GM12878 (cell line): Measurements from ENCODE around the gene NLN. TPM values are rescaled to one million over a fixed set of nuclear protein-coding genes. Genes with fewer than 3 reads are reported as not detected.

Source experiments
- ATAC-seq: fragments of 200-7000 bp; cut with Tn5 transposase; 3 replicates; pipeline ENCODE4 v1.9.1; 2020; ENCODE audit warnings: mild to moderate bottlenecking, moderate library complexity
- BruUV-seq: library from RNA; stranded (reverse); fragments of 400-500 nt; replicated peaks from 2 replicates; lab custom pipeline; 2021; lab: Mats Ljungman, UMichigan
- CTCF ChIA-PET: fragments of 300-600 bp; sonication (Branson Sonifier 250); formaldehyde crosslinking; extraction: SDS; loops from one replicate; lab custom pipeline; 2021; ENCODE audit warnings: inconsistent platforms; lab: Yijun Ruan, JAX
- POLR2A ChIA-PET: fragments of 350-600 bp; formaldehyde crosslinking; extraction: SDS; loops from one replicate; lab custom pipeline; 2021; ENCODE audit warnings: inconsistent platforms; lab: Charles Lee
- RAD21 ChIA-PET: fragments of 300-600 bp; sonication (Branson Sonifier 250); formaldehyde crosslinking; loops from one replicate; lab custom pipeline; 2023; ENCODE audit warnings: antibody characterized with exemption; ENCODE audit not compliant: unreplicated experiment; lab: Charles Lee
- SMC1A ChIA-PET: fragments of 300-600 bp; sonication (Branson Sonifier 250); formaldehyde crosslinking; loops from one replicate; lab custom pipeline; 2023; ENCODE audit not compliant: unreplicated experiment, uncharacterized antibody; lab: Charles Lee
- DNase-seq: peaks from one replicate; pipeline ENCODE4 v3.0.0-alpha.2; 2011; ENCODE audit warnings: low read depth, low spot score
- FAIRE-seq: peaks from 3 replicates; lab custom pipeline; 2011; peaks lifted over from hg19 to GRCh38; lab: Jason Lieb, UNC
- H2AFZ ChIP-seq: 2 replicates; pipeline ENCODE4 v1.6.0; 2011; ENCODE audit warnings: low read depth, low read length, control low read depth; ENCODE audit not compliant: control insufficient read depth
- H3K27ac ChIP-seq: 2 replicates; pipeline ENCODE4 v1.5.1; 2011; ENCODE audit warnings: control low read depth; ENCODE audit not compliant: control insufficient read depth, insufficient read depth
- H3K27me3 ChIP-seq, 2 experiments: replicated peaks in 1 of 2; 2 replicates each; pipeline versions ENCODE4 v1.6.0 to v1.6.1; 2011; ENCODE audit warnings: low read length in 1 of 2; ENCODE audit not compliant: control insufficient read depth in 2 of 2, insufficient read depth in 2 of 2
- H3K36me3 ChIP-seq, 2 experiments: 2 replicates each; pipeline ENCODE4 v1.5.1; 2011; ENCODE audit warnings: low read length in 1 of 2; ENCODE audit not compliant: control insufficient read depth in 2 of 2, insufficient read depth in 2 of 2
- H3K4me1 ChIP-seq: 2 replicates; pipeline ENCODE4 v1.6.1; 2011; ENCODE audit warnings: mild to moderate bottlenecking, low read length, moderate library complexity, mixed read lengths; ENCODE audit not compliant: control insufficient read depth, insufficient read depth
- H3K4me2 ChIP-seq: 2 replicates; pipeline ENCODE4 v1.6.0; 2011; ENCODE audit warnings: control low read depth; ENCODE audit not compliant: control insufficient read depth, insufficient read depth
- H3K4me3 ChIP-seq: fragments of 200-600 bp; sonication (generic); 2 replicates; pipeline ENCODE4 v1.5.1; 2016
- H3K79me2 ChIP-seq: 2 replicates; pipeline ENCODE4 v1.6.0; 2011; ENCODE audit warnings: low read length; ENCODE audit not compliant: control insufficient read depth, insufficient read depth
- H3K9ac ChIP-seq: 2 replicates; pipeline ENCODE4 v1.8.0; 2011; ENCODE audit warnings: low read length, control low read depth, mixed read lengths; ENCODE audit not compliant: control insufficient read depth, insufficient read depth
- H3K9me3 ChIP-seq: replicated peaks from 3 replicates; pipeline ENCODE4 v1.5.1; 2011; ENCODE audit warnings: mild to moderate bottlenecking, low read length; ENCODE audit not compliant: control insufficient read depth, insufficient read depth
- H4K20me1 ChIP-seq: 2 replicates; pipeline ENCODE4 v1.6.0; 2011; ENCODE audit not compliant: control insufficient read depth, insufficient read depth
- ATF7 ChIP-seq: fragments of 450-650 bp; IDR thresholded peaks from 2 replicates; pipeline ENCODE4 v1.6.1; 2016; ENCODE audit warnings: low read depth, mild to moderate bottlenecking
- BMI1 ChIP-seq: fragments of 450-650 bp; IDR thresholded peaks from 2 replicates; pipeline ENCODE4 v1.6.1; 2016; ENCODE audit warnings: mild to moderate bottlenecking, moderate library complexity, borderline replicate concordance
- CHD1 ChIP-seq: IDR thresholded peaks from 2 replicates; pipeline ENCODE4 v1.6.1; 2012; ENCODE audit warnings: low read depth, low read length, improper control_type of control experiment
- CHD2 ChIP-seq: IDR thresholded peaks from 2 replicates; pipeline ENCODE4 v1.6.1; 2011; ENCODE audit warnings: low read depth, low read length, improper control_type of control experiment, borderline replicate concordance
- HDAC6 ChIP-seq: fragments of 200-600 bp; sonication (generic); IDR thresholded peaks from one replicate; pipeline ENCODE4 v1.8.0; 2017; ENCODE audit warnings: antibody characterized with exemption; ENCODE audit not compliant: unreplicated experiment
- HSF1 ChIP-seq: fragments of 150-350 bp; IDR thresholded peaks from 2 replicates; pipeline ENCODE4 v1.6.1; 2014; ENCODE audit warnings: mild to moderate bottlenecking, low read depth, low read length
- IKZF1 ChIP-seq: fragments of 450-650 bp; conservative IDR thresholded peaks from 2 replicates; pipeline ENCODE4 v1.6.1; 2017; ENCODE audit warnings: antibody characterized with exemption, mild to moderate bottlenecking
- NFYB ChIP-seq: IDR thresholded peaks from 2 replicates; pipeline ENCODE4 v1.6.1; 2011; ENCODE audit warnings: low read depth, mild to moderate bottlenecking, low read length, improper control_type of control experiment, moderate library complexity; ENCODE audit not compliant: insufficient read depth
- PAX5 ChIP-seq: IDR thresholded peaks from 2 replicates; pipeline ENCODE4 v1.6.1; 2011; ENCODE audit warnings: low read depth, low read length, borderline replicate concordance
- POLR2AphosphoS2 ChIP-seq: IDR thresholded peaks from 2 replicates; pipeline ENCODE4 v1.6.1; 2011; ENCODE audit warnings: low read depth, mild to moderate bottlenecking, low read length, improper control_type of control experiment, moderate library complexity
- POU2F2 ChIP-seq: IDR thresholded peaks from 3 replicates; pipeline ENCODE4 v1.6.1; 2011; ENCODE audit warnings: low read depth, mild to moderate bottlenecking, low read length, borderline replicate concordance
- RCOR1 ChIP-seq: conservative IDR thresholded peaks from 2 replicates; pipeline ENCODE4 v1.6.1; 2012; ENCODE audit warnings: low read depth, low read length, improper control_type of control experiment
- USF2 ChIP-seq: IDR thresholded peaks from 2 replicates; pipeline ENCODE4 v1.6.1; 2011; ENCODE audit warnings: low read depth, low read length, improper control_type of control experiment, borderline replicate concordance
- ZBTB11 ChIP-seq: fragments of 450-650 bp; formaldehyde crosslinking; IDR thresholded peaks from 2 replicates; pipeline ENCODE4 v1.5.0; 2022; ENCODE audit warnings: mild to moderate bottlenecking, missing genetic modification characterization
- ZNF217 ChIP-seq: fragments of 450-650 bp; IDR thresholded peaks from 2 replicates; pipeline ENCODE4 v1.6.1; 2017; ENCODE audit warnings: antibody characterized with exemption, mild to moderate bottlenecking
- in situ Hi-C: fragments of 300-500 bp; cut with MboI; formaldehyde crosslinking; loops from 9 replicates; pipeline ENCODE4 v1.14.3; 2018; ENCODE audit warnings: mixed read lengths
- intact Hi-C: fragments of 100-400 bp; cut with micrococcal nuclease; formaldehyde crosslinking; loops from one replicate; pipeline ENCODE4 v1.14.2; 2022; ENCODE audit not compliant: unreplicated experiment
- polyA plus RNA-seq, 11 experiments: library from polyadenylated mRNA; depleted of rRNA in 4 of 11; unstranded in 6 of 11; stranded (reverse) in 5 of 11; fragments of >200 nt; fragmentation: Nextera tagmentation in 4 of 11; fragmentation: Illumina TruSeq in 1 of 11; extraction: Ambion mirVana in 4 of 11; extraction: Trizol in 1 of 11; gene quantifications; 1 replicate in 1 of 11; 2 replicates in 10 of 11; pipeline versions ENCODE4 v1.2.1 to v1.2.3, GENCODE V29; 2011 to 2016; ENCODE audit warnings: inconsistent platforms in 2 of 11, missing spikeins in 2 of 11, low read depth in 1 of 11
- total RNA-seq, 4 experiments: library from RNA; depleted of rRNA in 3 of 4; stranded (reverse); fragments of >200 nt in 3 of 4; fragmentation: Illumina TruSeq in 1 of 4; extraction: Trizol in 1 of 4; gene quantifications; 2 replicates each; pipeline versions ENCODE4 v1.2.1 to v1.2.3, GENCODE V29; 2013 to 2021

NLN gene
- total and polyA plus RNA-seq, 10 of the 15 experiments (the other 5 are each of a cell fraction or from before 2014, with no cell fraction given): 6.8 to 56.9 (median 33.3) TPM

- TF ChIP-seq BMI1 (no peak), POLR2AphosphoS2 (no peak), RCOR1 (no peak)
Observed at GRCh38 chr5:65819215-65819904, 97.4 kb downstream of the NLN start (continued).

GRCh38 chr5:65819905-65820240 lies 97.9 kb downstream of the NLN start:
- BruUV-seq: no TSS peak
- Histone ChIP-seq H3K36me3 (peaks cover 0 to 5% of the 10 kb centered on the region in 2 experiments; a peak in 1 of 4 replicates), H3K9me3 (no peaks in the 10 kb centered on the region), H4K20me1 (no peaks in the 10 kb centered on the region), H2AFZ (no peak overlapping the region), H3K9ac (no peak overlapping the region), H3K4me3 (no peak overlapping the region)
- in situ Hi-C loops: no loop called here
- ChIA-PET RAD21 (interaction anchor here (1.5 kb wide), 1 partner anchor 105 kb away, joined by 4 read pairs; no protein-coding TSS in a partner anchor), POLR2A (interaction anchor here (0.6 kb wide), 1 partner anchor 12 kb away, joined by 3 read pairs; no protein-coding TSS in a partner anchor)
- no peak for ATAC-seq
- TF ChIP-seq CHD1 (no peak), IKZF1 (no peak), HSF1 (no peak), USF2 (no peak), ZNF217 (no peak), NFYB (no peak), ATF7 (no peak), HDAC6 (no peak), POU2F2 (no peak), PAX5 (no peak), CHD2 (no peak), ZBTB11 (no peak)
- TF ChIP-seq, all 136 proteins: peak for 0
- H3K79me2 ChIP-seq: no peaks in the 10 kb centered on the region
- no peak overlapping the region for H3K4me2 ChIP-seq
- SMC1A ChIA-PET: interaction anchor here (0.6 to 1.3 kb wide), 8 partner anchors 9 to 309 kb away, joined by 3 to 4 read pairs (median 3); no protein-coding TSS in a partner anchor
- no peak for DNase-seq
- no peak overlapping the region for H3K27ac ChIP-seq
- no peaks in the 10 kb centered on the region for H3K27me3 ChIP-seq
- FAIRE-seq: no peak
- intact Hi-C loops: loop anchor here (10.0 kb wide), 1 partner anchor 325 kb away; the partner anchor contains the start of gene SREK1
- CTCF ChIA-PET: interaction anchor here (0.8 to 1.6 kb wide), 6 partner anchors 12 to 77 kb away, joined by 3 to 4 read pairs (median 3); no protein-coding TSS in a partner anchor
- H3K4me1 ChIP-seq: peaks cover 37% of the 10 kb centered on the region
